Measurements from ENCODE around the gene GNB4. TPM values are rescaled to one million over a fixed set of nuclear protein-coding genes. Genes with fewer than 3 reads are reported as not detected.
A peak's percentile ranks its signal among the peaks of the same experiment; 100 is the strongest.

Gene GNB4
- total RNA-seq, 1 donor from 2014 or later = 13.6 TPM

GRCh38 chr3:179447251-179447650, 4.0 kb downstream of the GNB4 start:
- intact Hi-C loops (cut with DNase I) = no loop called here
- ATAC-seq (ENCODE audit: poor library complexity) (no peak), DNase-seq (no peak)

DNA sequence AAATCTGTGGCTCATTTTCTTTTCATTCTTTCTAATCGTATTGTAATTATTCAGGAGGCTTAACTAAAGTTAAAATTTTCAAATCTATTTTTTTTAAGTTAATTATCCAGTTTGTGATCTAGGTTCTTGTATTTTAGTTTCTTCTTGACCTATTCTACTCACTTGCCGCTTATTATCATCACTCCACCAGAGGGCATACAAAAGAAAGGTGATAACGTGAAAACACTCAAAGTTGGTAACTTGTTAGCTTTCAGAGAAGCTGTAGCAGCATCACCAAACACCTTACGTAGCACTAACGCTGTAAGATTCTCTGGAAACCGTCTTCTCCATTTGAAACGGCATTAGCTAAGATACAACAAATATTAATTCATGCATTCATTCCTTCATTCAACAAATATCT, 4.8 kb downstream of the GNB4 start:
- intact Hi-C loops (cut with DNase I) = no loop called here
- no peak for DNase-seq
- no peak for ATAC-seq (ENCODE audit: poor library complexity)

DNA sequence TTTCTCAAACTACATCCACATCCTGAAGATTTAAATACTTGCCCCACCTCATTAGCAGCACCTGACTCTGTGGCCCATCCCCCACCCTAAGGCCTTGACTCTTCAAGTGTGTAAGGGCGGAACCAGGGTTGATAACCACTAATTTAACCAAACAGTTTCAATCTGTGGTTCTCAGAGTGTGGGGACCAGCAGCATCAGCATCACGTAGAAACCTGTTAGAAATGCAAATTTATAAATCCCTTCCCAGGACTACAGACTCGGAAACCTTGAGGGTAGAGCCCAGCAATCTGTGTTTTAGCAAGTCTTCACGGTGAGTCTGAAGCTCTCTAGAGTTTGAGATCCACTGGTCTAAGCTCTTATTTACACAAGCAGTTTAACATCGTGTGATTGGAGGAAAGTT, 12.4 kb downstream of the GNB4 start:
- ATAC-seq (ENCODE audit: poor library complexity) = no peak
- intact Hi-C loops (cut with DNase I) = no loop called here
- no peak for DNase-seq

- DNase-seq (no peak), ATAC-seq (ENCODE audit: poor library complexity) (no peak)
- intact Hi-C loops (cut with DNase I) = no loop called here
Observed at GRCh38 chr3:179436517-179436916, 14.8 kb downstream of the GNB4 start.

DNA sequence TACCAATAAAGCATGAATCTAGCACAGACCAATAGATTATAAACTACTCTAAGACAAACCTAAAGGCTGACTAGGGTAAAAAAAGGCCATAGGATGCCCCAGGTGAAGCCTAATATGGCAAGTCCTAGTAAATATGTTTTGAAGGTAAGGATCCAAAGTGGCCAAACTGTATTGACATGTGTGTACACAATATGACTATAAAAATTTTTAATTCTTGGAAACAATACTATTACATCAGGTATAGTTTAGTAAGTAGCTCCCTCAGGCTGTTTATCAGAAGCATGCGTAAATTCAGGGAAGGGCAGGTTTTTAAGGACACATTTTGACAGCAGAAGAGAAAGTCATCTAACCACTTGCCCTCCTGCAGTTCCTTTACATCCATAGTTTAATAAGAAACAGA, 18.8 kb downstream of the GNB4 start:
- ATAC-seq (ENCODE audit: poor library complexity) (no peak), DNase-seq (no peak)
- intact Hi-C loops (cut with DNase I) = no loop called here

- ATAC-seq (ENCODE audit: poor library complexity) (peak; percentile 28), DNase-seq (no peak)
- intact Hi-C loops (cut with DNase I) = no loop called here
Observed at GRCh38 chr3:179432021-179432420, 19.2 kb downstream of the GNB4 start.

DNA sequence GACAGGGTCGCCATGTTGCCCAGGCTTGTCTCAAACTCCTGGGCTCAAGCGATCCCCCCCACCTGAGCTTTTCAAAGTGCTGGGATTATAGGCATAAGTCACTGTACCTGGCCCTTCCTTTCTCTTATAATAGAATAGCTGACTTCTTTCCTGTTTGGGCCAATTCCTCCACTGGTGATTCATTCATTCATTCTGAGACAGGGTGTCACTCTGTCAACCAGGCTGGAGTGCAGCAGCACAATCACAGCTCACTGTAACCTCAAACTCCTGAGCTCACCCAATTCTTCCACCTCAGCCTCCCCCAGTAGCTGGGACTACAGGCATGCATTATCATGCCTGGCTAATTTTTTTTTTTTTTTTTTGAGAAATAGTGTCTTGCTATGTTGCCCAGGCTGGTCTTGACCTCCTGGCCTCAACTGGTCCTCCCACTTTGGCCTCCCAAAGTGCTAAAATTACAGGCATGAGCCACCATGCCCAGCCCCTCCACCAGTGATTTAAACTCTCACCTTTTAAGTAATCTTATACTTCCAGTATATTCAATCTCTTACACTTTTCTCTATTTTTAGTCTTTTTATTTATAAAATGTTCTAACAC, 20.9 kb downstream of the GNB4 start:
- no peak for ATAC-seq (ENCODE audit: poor library complexity)

GRCh38 chr3:179428876-179429548, 22.3 kb downstream of the GNB4 start:
- intact Hi-C loops (cut with DNase I) = no loop called here
- DNase-seq = no peak
- ATAC-seq (ENCODE audit: poor library complexity) = no peak

More for the DNA sequence above, 20.9 kb downstream of the GNB4 start:
- no peak for DNase-seq
- intact Hi-C loops (cut with DNase I) = no loop called here

GRCh38 chr3:179425075-179425474, 26.2 kb downstream of the GNB4 start:
- ATAC-seq (ENCODE audit: poor library complexity) = no peak
- intact Hi-C loops (cut with DNase I) = no loop called here
- DNase-seq = no peak

DNA sequence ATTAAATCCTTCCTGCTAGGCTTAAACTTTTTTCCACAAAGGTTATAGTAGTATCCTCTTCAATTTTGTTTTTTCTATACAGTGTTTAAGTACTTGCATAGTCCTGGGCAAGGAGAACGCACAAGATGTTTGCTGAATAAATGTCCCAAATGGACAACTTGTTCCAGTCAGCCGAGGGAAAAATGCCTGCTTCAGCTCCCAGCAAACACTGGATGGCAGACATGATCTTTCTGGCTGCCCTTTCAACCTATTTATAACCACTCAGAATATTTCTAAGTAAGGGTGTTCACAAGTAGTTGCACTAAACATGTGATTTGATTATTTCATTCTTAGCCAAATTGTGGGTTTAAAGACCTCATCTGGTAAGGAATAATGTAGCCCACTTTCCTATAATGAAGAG, 29.8 kb downstream of the GNB4 start:
- intact Hi-C loops (cut with DNase I) = loop anchor here (2.0 kb wide), 1 partner anchor 137 kb away; no protein-coding TSS in a partner anchor
- ATAC-seq (ENCODE audit: poor library complexity) (peak; percentile 90), DNase-seq (no peak)

- DNase-seq (no peak), ATAC-seq (ENCODE audit: poor library complexity) (no peak)
- intact Hi-C loops (cut with DNase I) = no loop called here
Observed at GRCh38 chr3:179418610-179419009, 32.7 kb downstream of the GNB4 start.

- ATAC-seq (ENCODE audit: poor library complexity) (no peak), DNase-seq (no peak)
- intact Hi-C loops (cut with DNase I) = no loop called here
Observed at GRCh38 chr3:179416681-179417080, 34.6 kb downstream of the GNB4 start.

DNA sequence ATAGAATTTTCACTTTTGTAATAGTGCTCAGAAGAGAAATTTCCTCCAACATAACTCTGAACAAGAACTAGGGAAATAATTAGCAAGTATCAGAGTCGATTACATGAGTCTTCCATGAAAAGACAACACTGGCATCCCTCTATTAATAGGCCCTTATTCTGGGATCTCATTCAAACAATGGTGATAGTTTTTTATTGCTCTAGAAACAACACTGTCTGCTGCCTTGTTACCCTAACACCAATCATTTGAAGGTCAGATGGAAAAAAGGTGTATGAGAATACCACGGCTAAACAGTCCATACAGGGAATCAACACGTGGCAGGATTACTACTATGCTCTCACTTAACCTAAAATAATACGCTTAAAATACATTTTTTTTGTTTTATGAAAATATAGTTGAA, 35.9 kb downstream of the GNB4 start:
- intact Hi-C loops (cut with DNase I) = no loop called here
- ATAC-seq (ENCODE audit: poor library complexity) = peak; percentile 84
- no peak for DNase-seq

GRCh38 chr3:179414804-179415203, 36.5 kb downstream of the GNB4 start:
- DNase-seq (no peak), ATAC-seq (ENCODE audit: poor library complexity) (peak; percentile 57)
- intact Hi-C loops (cut with DNase I) = no loop called here

GRCh38 chr3:179410999-179411398, 40.3 kb downstream of the GNB4 start:
- DNase-seq (no peak), ATAC-seq (ENCODE audit: poor library complexity) (no peak)
- intact Hi-C loops (cut with DNase I) = no loop called here

- no peak for DNase-seq
- intact Hi-C loops (cut with DNase I) = no loop called here
- ATAC-seq (ENCODE audit: poor library complexity) = no peak
Observed at GRCh38 chr3:179410331-179410730, 40.9 kb downstream of the GNB4 start.

GRCh38 chr3:179404307-179404706, 47.0 kb downstream of the GNB4 start:
- intact Hi-C loops (cut with DNase I) = no loop called here
- no peak for ATAC-seq (ENCODE audit: poor library complexity)

GRCh38 chr3:179402963-179403362, 48.3 kb downstream of the GNB4 start:
- intact Hi-C loops (cut with DNase I) = no loop called here
- no peak for ATAC-seq (ENCODE audit: poor library complexity)
- no peak for DNase-seq

More at GRCh38 chr3:179404307-179404706, 47.0 kb downstream of the GNB4 start:
- DNase-seq = no peak

DNA sequence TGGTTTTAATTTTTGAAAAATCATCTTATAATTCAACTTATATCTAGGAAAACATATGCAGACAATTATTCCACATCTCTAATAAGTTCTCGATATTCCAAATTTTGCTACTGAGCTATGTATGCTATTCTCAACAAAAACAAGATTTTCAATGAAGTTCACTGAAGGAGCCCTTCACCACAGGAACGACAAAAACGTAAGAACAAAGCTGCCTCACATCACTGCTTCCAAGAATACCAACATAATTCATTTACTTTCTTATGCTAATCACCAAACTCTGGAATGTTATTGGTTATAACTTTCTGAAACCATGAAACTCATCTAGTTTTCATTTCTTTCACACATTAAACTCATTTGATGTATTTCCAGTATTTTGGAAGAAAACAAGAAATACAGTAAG, 49.7 kb downstream of the GNB4 start:
- intact Hi-C loops (cut with DNase I) = no loop called here
- ATAC-seq (ENCODE audit: poor library complexity) (no peak), DNase-seq (no peak)

- intact Hi-C loops (cut with DNase I) = no loop called here
- DNase-seq (no peak), ATAC-seq (ENCODE audit: poor library complexity) (no peak)
Observed at GRCh38 chr3:179398574-179399231, 52.6 kb downstream of the GNB4 start.

All from Right ventricle myocardium superior (tissue), 1 donor.